DMS53 treated with DMSO at 0.1 percent for 48 hours (cell line): ENCODE results near the gene SPDYA.
A peak's percentile ranks its signal among the peaks of the same experiment; 100 is the strongest.
"Not testable (repeated sequence)": the region's sequence is repeated elsewhere in the genome, so short reads cannot be mapped to it uniquely, and the experiment has no call there.

Source experiments
- DNase-seq: peaks from one replicate; lab custom pipeline; 2025; ENCODE audit not compliant: unreplicated experiment; lab: John Stamatoyannopoulos, UW

Gene SPDYA

GRCh38 chr2:28810384-28811285, at the start of gene SPDYA:
SPDYA (plus strand) TSS chr2:28810834; CDS start chr2:28816015, 5,181 bp downstream.
- DNase-seq, result peak; percentile 71

- no peak for DNase-seq
Measured at GRCh38 chr2:28761420-28761819, 49.2 kb upstream of the SPDYA start.

GRCh38 chr2:28764909-28765711, 45.5 kb upstream of the SPDYA start:
- no peak for DNase-seq

- DNase-seq, result no peak
Measured at GRCh38 chr2:28766070-28766469, 44.6 kb upstream of the SPDYA start.

- no peak for DNase-seq
Measured at GRCh38 chr2:28767337-28767736, 43.3 kb upstream of the SPDYA start.

- no peak for DNase-seq
Measured at GRCh38 chr2:28768422-28768821, 42.2 kb upstream of the SPDYA start.

- DNase-seq, result no peak
Measured at GRCh38 chr2:28768952-28769351, 41.7 kb upstream of the SPDYA start.

GRCh38 chr2:28772351-28772750, 38.3 kb upstream of the SPDYA start:
- DNase-seq, result no peak

- no peak for DNase-seq
Measured at GRCh38 chr2:28776471-28776870, 34.2 kb upstream of the SPDYA start.

- DNase-seq, result no peak
Measured at GRCh38 chr2:28778392-28778791, 32.2 kb upstream of the SPDYA start.

GRCh38 chr2:28779001-28779400, 31.6 kb upstream of the SPDYA start:
- DNase-seq, result no peak

- no peak for DNase-seq
Measured at GRCh38 chr2:28780496-28780895, 30.1 kb upstream of the SPDYA start.

GRCh38 chr2:28782423-28782822, 28.2 kb upstream of the SPDYA start:
- no peak for DNase-seq

- DNase-seq, result not testable (repeated sequence)
Measured at GRCh38 chr2:28784570-28784969, 26.1 kb upstream of the SPDYA start.

- no peak for DNase-seq
Measured at GRCh38 chr2:28796620-28797019, 14.0 kb upstream of the SPDYA start.

- DNase-seq, result no peak
Measured at GRCh38 chr2:28801726-28802125, 8.9 kb upstream of the SPDYA start.

GRCh38 chr2:28802975-28803429, 7.6 kb upstream of the SPDYA start:
- DNase-seq, result no peak

GRCh38 chr2:28809927-28810326, 707 bp upstream of the SPDYA start:
- no peak for DNase-seq

- DNase-seq, result no peak
Measured at GRCh38 chr2:28818053-28818452, 7.4 kb downstream of the SPDYA start.

- DNase-seq, result peak; percentile 15
Measured at GRCh38 chr2:28821295-28821958, 10.8 kb downstream of the SPDYA start.

GRCh38 chr2:28822036-28822435, 11.4 kb downstream of the SPDYA start:
- no peak for DNase-seq
